AG04450 (cell line): ENCODE data around the gene ALPI. TPM values are rescaled to one million over a fixed set of nuclear protein-coding genes. Genes with fewer than 3 reads are reported as not detected.

ENCODE experiments used
- CTCF ChIA-PET: fragments of 300-600, 350-600 bp; formaldehyde crosslinking; extraction: SDS; loops from one replicate; lab custom pipeline; 2022; ENCODE audit warnings: antibody characterized with exemption, inconsistent platforms; lab: Charles Lee
- POLR2A ChIA-PET: fragments of 350-600 bp; formaldehyde crosslinking; extraction: SDS; loops from one replicate; lab custom pipeline; 2021; ENCODE audit warnings: antibody characterized with exemption, inconsistent platforms; lab: Yijun Ruan, JAX
- DNase-seq: peaks from one replicate; pipeline ENCODE4 v3.0.0-alpha.2; 2011; ENCODE audit warnings: low read depth, low spot score
- H3K27ac ChIP-seq: one replicate; pipeline ENCODE4 v1.5.1; 2012; ENCODE audit warnings: low read depth, low read length, control low read depth
- H3K27me3 ChIP-seq: one replicate; pipeline ENCODE4 v1.6.0; 2012; ENCODE audit warnings: low read length; ENCODE audit not compliant: control insufficient read depth, insufficient read depth
- H3K4me3 ChIP-seq: 2 replicates; pipeline ENCODE4 v1.5.1; 2011; ENCODE audit warnings: mild to moderate bottlenecking, low read depth, low read length, control low read depth
- H3K9me3 ChIP-seq: 2 replicates; pipeline ENCODE4 v1.5.1; 2012; ENCODE audit warnings: low read length; ENCODE audit not compliant: control insufficient read depth, insufficient read depth
- polyA plus RNA-seq: library from polyadenylated mRNA; depleted of rRNA; stranded (reverse); fragments of >200 nt; gene quantifications from 2 replicates; pipeline ENCODE4 v1.2.3, GENCODE V29; 2011
- TF ChIP-seq, protein P1 (sequence below): IDR thresholded peaks from 2 replicates; pipeline ENCODE4 v1.5.1; 2011; ENCODE audit warnings: low read depth, low read length, control low read depth, inconsistent platforms

The ALPI gene
- polyA plus RNA-seq, 1 experiment, result not detected

DNA sequence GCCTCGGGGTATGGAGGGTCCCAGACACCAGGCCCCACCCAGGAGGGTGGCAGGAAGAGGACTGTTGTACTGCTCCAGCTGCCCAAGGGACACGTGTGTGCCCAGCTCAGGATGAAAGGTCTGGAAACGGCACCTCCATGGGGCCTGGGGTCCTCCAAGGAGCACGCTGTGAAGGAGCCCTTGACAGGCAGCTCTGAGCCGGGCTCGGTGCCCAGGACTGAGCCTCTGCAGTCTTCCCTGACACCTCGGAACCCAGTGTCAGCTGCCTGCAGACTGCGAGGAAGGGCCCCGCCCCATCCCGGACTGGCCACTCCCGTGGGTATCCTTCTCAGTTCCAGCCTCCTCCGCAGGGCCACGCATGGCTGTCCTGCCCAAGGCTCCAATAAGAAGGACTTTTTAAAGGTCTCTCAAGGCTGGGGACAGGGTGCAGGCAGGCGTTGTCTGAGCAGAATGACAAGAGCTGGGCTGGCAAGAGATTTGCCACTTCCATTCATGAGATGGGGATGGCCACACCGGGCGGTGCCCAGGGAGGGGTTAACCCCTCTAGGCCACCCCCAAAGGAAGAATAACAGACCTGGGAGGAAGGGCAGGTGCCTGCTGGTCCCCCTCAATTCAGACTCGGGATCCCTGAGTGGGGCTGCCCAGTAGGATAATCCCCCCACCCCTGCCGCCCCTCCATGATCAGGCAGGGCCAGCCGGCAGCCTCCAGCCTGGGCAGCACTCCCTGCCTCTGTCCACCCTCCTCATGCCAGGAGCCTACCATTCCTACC lies 22.8 kb downstream of the ALPI start:
- ChIA-PET POLR2A (interaction anchor here (0.6 kb wide), 1 partner anchor 16 kb away, joined by 3 read pairs; no protein-coding TSS in a partner anchor), CTCF (no interaction called here)
- DNase-seq, result no peak
- Histone ChIP-seq H3K4me3 (no peak overlapping the region), H3K27me3 (peaks cover 38% of the 10 kb centered on the region), H3K27ac (no peak overlapping the region), H3K9me3 (no peaks in the 10 kb centered on the region; the same call in 1 of the 2 replicates)
- TF ChIP-seq, protein P1, sequence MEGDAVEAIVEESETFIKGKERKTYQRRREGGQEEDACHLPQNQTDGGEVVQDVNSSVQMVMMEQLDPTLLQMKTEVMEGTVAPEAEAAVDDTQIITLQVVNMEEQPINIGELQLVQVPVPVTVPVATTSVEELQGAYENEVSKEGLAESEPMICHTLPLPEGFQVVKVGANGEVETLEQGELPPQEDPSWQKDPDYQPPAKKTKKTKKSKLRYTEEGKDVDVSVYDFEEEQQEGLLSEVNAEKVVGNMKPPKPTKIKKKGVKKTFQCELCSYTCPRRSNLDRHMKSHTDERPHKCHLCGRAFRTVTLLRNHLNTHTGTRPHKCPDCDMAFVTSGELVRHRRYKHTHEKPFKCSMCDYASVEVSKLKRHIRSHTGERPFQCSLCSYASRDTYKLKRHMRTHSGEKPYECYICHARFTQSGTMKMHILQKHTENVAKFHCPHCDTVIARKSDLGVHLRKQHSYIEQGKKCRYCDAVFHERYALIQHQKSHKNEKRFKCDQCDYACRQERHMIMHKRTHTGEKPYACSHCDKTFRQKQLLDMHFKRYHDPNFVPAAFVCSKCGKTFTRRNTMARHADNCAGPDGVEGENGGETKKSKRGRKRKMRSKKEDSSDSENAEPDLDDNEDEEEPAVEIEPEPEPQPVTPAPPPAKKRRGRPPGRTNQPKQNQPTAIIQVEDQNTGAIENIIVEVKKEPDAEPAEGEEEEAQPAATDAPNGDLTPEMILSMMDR, result no peak

DNA sequence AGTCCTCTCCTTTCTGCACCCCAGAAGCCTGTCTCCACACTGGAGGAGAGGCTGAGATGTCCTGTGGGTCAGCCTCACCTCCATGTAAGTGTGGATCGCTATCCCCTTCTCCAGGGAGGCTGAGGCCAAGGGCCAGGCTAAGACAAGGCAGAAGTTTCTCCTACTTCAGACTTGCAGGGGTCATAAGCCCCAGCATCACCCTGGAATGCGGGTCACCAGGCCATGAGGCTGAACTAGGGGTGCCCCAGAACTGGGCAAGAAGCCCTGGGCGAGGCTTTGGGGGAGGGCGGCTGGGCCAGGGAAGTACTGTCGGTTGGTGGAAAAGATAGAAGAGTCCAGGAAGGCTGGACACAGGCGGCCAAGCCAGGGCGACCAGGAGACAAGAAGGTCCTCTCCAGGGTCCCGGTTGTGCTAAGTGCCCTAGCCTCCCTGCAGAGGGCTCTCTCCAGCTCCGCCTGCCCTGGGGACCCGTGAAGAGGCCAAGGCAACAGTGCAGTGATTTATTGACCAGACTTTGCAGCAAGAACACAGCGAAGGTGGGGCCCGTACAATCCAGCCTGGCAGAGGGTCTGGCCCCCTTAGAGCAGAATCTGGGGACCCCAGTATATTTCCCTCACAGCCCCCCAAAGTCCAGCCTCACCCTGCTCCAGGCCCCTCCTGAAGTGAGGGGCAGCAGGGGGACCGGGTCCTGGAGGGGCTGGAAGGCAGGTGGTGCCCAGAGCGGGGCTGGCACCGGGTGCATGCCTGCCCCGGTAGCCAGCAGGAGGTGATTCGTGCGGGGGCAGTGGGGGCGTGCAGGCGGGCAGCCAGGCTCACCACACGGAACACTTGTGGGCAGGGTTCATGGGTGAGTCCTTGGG lies 23.6 kb downstream of the ALPI start:
- ChIA-PET CTCF (no interaction called here), POLR2A (no interaction called here)
- no peak overlapping the region for H3K4me3 ChIP-seq
- H3K27me3 ChIP-seq, result peaks cover 37% of the 10 kb centered on the region
- H3K27ac ChIP-seq, result no peak overlapping the region
- TF ChIP-seq, protein P1, result no peak
- DNase-seq, result no peak
- no peaks in the 10 kb centered on the region; the same call in 1 of the 2 replicates for H3K9me3 ChIP-seq

DNA sequence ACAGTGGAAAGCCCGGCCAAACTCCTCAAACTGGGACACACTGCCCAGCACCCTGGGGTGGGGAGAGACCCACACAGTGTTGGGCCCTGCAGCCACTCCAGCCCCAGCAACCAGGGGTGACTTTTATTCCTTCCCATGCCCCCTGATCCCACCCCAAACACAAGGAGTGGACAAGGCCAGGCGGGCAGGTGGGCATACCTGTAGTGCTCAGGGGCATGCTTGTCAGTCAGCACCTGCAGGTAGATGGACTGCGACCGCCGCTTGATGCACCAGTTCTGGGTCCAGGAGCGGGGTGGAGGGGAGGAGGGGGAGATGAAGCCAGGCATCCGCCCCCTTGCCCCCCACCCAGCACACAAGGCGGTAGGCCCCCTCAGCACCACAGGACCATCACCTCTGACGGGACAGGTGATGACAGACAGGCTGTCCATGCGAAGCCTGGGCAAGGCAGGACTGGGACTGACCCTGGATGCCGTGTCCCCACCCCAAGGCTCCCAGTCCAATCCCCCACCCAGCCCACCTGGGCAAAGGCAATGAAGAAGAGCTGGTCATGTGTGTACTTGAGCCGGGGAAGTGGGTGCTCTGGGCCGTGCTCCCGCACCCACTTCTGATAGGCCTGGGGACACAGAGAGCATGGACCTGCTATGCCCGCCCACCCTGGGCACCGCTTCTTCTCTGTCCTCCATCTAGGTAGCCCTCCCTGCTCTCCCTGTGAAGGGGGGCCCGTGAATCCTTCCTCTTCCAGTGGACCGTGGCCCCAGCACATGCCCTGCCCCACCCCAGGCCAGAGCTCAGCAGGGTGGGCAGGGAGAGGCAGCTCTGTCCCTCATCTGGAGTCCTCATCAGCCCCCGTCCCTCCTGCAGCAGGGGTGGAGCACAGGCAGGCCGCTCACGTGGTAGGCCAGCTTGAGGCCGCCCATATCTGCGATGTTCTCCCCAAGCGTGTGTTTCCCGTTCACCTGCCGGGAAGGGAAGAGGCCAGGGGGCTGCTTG lies 24.5 kb downstream of the ALPI start:
- Histone ChIP-seq H3K9me3 (no peaks in the 10 kb centered on the region; the same call in 1 of the 2 replicates), H3K27me3 (peaks cover 40% of the 10 kb centered on the region), H3K27ac (no peak overlapping the region), H3K4me3 (no peak overlapping the region)
- POLR2A ChIA-PET, result no interaction called here
- DNase-seq, result no peak
- CTCF ChIA-PET, result no interaction called here
- TF ChIP-seq, protein P1, result no peak

DNA sequence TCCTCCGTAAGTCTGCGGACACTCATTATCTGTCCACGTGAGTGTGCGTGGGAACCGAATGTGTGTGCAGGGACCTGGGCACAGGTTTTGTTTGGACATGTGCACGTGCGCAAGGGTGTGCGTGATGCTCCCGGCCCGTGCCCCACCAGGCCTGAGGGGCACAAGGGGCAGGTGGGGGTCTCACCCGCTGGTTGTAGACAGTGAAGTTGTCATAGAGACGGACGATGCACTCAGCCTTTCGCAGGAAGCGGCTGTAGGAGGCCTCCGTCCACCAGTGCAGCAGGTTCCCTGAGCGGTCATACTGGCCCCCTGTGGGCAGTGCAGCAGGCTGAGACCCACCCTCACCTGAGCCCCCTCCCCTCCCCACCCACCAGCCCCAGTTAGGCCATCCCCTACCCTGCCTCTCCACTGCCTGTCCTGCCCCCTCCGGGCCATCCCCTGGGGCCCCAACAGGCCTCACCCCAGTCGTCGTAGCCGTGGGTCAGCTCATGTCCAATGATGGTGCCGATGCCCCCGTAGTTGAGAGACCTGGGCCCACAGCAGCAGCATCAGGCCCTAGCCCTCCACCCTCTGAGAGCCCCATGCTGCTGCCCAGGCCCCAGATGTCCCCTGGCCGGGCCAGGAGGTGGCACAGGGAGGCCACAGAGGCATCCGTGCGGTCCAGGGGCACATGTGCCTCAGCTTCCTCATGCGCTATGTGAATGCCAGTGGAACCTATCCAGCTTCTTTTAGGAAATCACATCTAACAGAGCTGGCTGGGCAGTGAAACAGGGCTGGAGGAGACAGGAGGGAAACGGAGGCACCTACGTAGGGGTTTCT lies 25.6 kb downstream of the ALPI start:
- Histone ChIP-seq H3K27ac (no peak overlapping the region), H3K4me3 (no peak overlapping the region), H3K9me3 (no peaks in the 10 kb centered on the region; the same call in 1 of the 2 replicates), H3K27me3 (peaks cover 40% of the 10 kb centered on the region)
- DNase-seq, result no peak
- ChIA-PET POLR2A (no interaction called here), CTCF (no interaction called here)
- TF ChIP-seq, protein P1, result no peak
